IMR-90 (cell line): ENCODE results near the gene CDRT4. TPM values are rescaled to one million over a fixed set of nuclear protein-coding genes. Genes with fewer than 3 reads are reported as not detected.

Experiments
- ATAC-seq: fragments of 200-7000 bp; cut with Tn5 transposase; 2 replicates; pipeline ENCODE4 v1.9.1; 2020; ENCODE audit warnings: low read depth, mild to moderate bottlenecking, moderate library complexity
- BruUV-seq: library from RNA; stranded (reverse); fragments of 400-500 nt; replicated peaks from 2 replicates; lab custom pipeline; 2021; lab: Mats Ljungman, UMichigan
- CTCF ChIA-PET: fragments of 300-600 bp; formaldehyde crosslinking; extraction: SDS; loops from one replicate; lab custom pipeline; 2021; ENCODE audit warnings: antibody characterized with exemption; lab: Yijun Ruan, JAX
- POLR2A ChIA-PET: fragments of 300-600 bp; sonication (Branson Sonifier 250); formaldehyde crosslinking; loops from one replicate; lab custom pipeline; 2022; ENCODE audit warnings: antibody characterized with exemption; ENCODE audit not compliant: unreplicated experiment; lab: Charles Lee
- DNase-seq: peaks from one replicate; pipeline ENCODE4 v3.0.0; 2013
- H2AFZ ChIP-seq: replicated peaks from 2 replicates; pipeline ENCODE3; 2013; ENCODE audit warnings: low read length, mild to moderate bottlenecking; ENCODE audit not compliant: poor library complexity
- H2AK5ac ChIP-seq: 2 replicates; pipeline ENCODE4 v1.6.1; 2013; ENCODE audit warnings: low read depth, low read length, inconsistent platforms
- H2AK9ac ChIP-seq: replicated peaks from 2 replicates; pipeline ENCODE3; 2013; ENCODE audit warnings: mild to moderate bottlenecking, low read depth, low read length, moderate library complexity; ENCODE audit not compliant: poor library complexity
- H2BK120ac ChIP-seq: 2 replicates; pipeline ENCODE4 v1.6.1; 2013; ENCODE audit warnings: low read depth, low read length, inconsistent platforms
- H2BK15ac ChIP-seq: 3 replicates; pipeline ENCODE4 v1.6.1; 2013; ENCODE audit warnings: low read depth, low read length, inconsistent platforms
- H2BK20ac ChIP-seq: 2 replicates; pipeline ENCODE4 v1.6.1; 2013; ENCODE audit warnings: low read depth, mild to moderate bottlenecking, inconsistent platforms, low read length, moderate library complexity
- H2BK5ac ChIP-seq: 2 replicates; pipeline ENCODE4 v1.6.1; 2013; ENCODE audit warnings: mild to moderate bottlenecking, low read depth, low read length, inconsistent platforms; ENCODE audit not compliant: poor library complexity, severe bottlenecking
- H3K14ac ChIP-seq: replicated peaks from 2 replicates; pipeline ENCODE4 v1.6.1; 2013; ENCODE audit warnings: low read depth, low read length, inconsistent platforms
- H3K18ac ChIP-seq: 2 replicates; pipeline ENCODE4 v1.6.1; 2013; ENCODE audit warnings: low read depth, low read length, control low read depth
- H3K23ac ChIP-seq: 2 replicates; pipeline ENCODE4 v1.6.1; 2013; ENCODE audit warnings: low read depth, low read length, inconsistent platforms
- H3K27ac ChIP-seq: 2 replicates; pipeline ENCODE4 v1.5.1; 2013; ENCODE audit warnings: mild to moderate bottlenecking, control low read depth, low read length; ENCODE audit not compliant: insufficient read depth
- H3K27me3 ChIP-seq: 2 replicates; pipeline ENCODE4 v1.6.1; 2013; ENCODE audit warnings: low read length; ENCODE audit not compliant: control insufficient read depth, insufficient read depth
- H3K36me3 ChIP-seq: 2 replicates; pipeline ENCODE4 v1.6.1; 2013; ENCODE audit warnings: low read length, mixed read lengths; ENCODE audit not compliant: control insufficient read depth, insufficient read depth
- H3K4ac ChIP-seq: 2 replicates; pipeline ENCODE4 v1.6.1; 2013; ENCODE audit warnings: low read depth, low read length, inconsistent platforms
- H3K4me1 ChIP-seq: 2 replicates; pipeline ENCODE4 v1.6.1; 2013; ENCODE audit warnings: low read length, mixed read lengths; ENCODE audit not compliant: control insufficient read depth, insufficient read depth
- H3K4me2 ChIP-seq: 2 replicates; pipeline ENCODE4 v1.6.1; 2013; ENCODE audit warnings: low read depth, mild to moderate bottlenecking, control low read depth, low read length, moderate library complexity
- H3K4me3 ChIP-seq: 2 replicates; pipeline ENCODE4 v1.5.1; 2013; ENCODE audit warnings: low read depth, mild to moderate bottlenecking, control low read depth, low read length, moderate library complexity; ENCODE audit not compliant: insufficient read depth
- H3K56ac ChIP-seq: 2 replicates; pipeline ENCODE4 v1.6.1; 2013; ENCODE audit warnings: low read length, inconsistent platforms; ENCODE audit not compliant: insufficient read depth; ENCODE audit errors: extremely low read depth
- H3K79me1 ChIP-seq, 2 experiments: 2 replicates each; pipeline ENCODE4 v1.6.1; 2013; ENCODE audit warnings: low read length in 2 of 2, inconsistent platforms in 1 of 2, low read depth in 1 of 2
- H3K9ac ChIP-seq: 2 replicates; pipeline ENCODE4 v1.6.1; 2013; ENCODE audit warnings: low read depth, low read length, control low read depth
- H3K9me1 ChIP-seq: 2 replicates; pipeline ENCODE4 v1.6.1; 2013; ENCODE audit warnings: low read length, inconsistent platforms; ENCODE audit not compliant: insufficient read depth
- H3K9me3 ChIP-seq: 2 replicates; pipeline ENCODE4 v1.6.1; 2013; ENCODE audit warnings: low read length; ENCODE audit not compliant: control insufficient read depth, insufficient read depth
- H4K20me1 ChIP-seq: 2 replicates; pipeline ENCODE4 v1.6.1; 2013; ENCODE audit warnings: low read length, inconsistent platforms; ENCODE audit not compliant: insufficient read depth
- H4K5ac ChIP-seq: 2 replicates; pipeline ENCODE4 v1.6.1; 2013; ENCODE audit warnings: mild to moderate bottlenecking, low read depth, low read length, control low read depth
- H4K8ac ChIP-seq, 2 experiments: 2 replicates each; pipeline ENCODE4 v1.6.1; 2013; ENCODE audit warnings: low read depth in 2 of 2, low read length in 2 of 2, control low read depth in 1 of 2, inconsistent platforms in 1 of 2
- H4K91ac ChIP-seq: 2 replicates; pipeline ENCODE4 v1.6.1; 2013; ENCODE audit warnings: low read depth, low read length, inconsistent platforms; ENCODE audit not compliant: insufficient read depth
- BHLHE40 ChIP-seq: fragments of 150-350 bp; IDR thresholded peaks from 2 replicates; pipeline ENCODE4 v1.6.1; 2016; ENCODE audit warnings: mild to moderate bottlenecking, low read depth, low read length
- CEBPB ChIP-seq: IDR thresholded peaks from 2 replicates; pipeline ENCODE4 v1.6.1; 2012; ENCODE audit warnings: low read depth, low read length, improper control_type of control experiment
- CHD1 ChIP-seq: IDR thresholded peaks from 2 replicates; pipeline ENCODE4 v1.6.1; 2012; ENCODE audit warnings: low read depth, low read length, improper control_type of control experiment
- CTCF ChIP-seq: conservative IDR thresholded peaks from 2 replicates; pipeline ENCODE4 v1.5.1; 2012; ENCODE audit warnings: mild to moderate bottlenecking, low read depth, low read length, improper control_type of control experiment
- FOS ChIP-seq: fragments of 150-350 bp; IDR thresholded peaks from 2 replicates; pipeline ENCODE4 v1.6.1; 2016; ENCODE audit warnings: low read depth, low read length
- MAFK ChIP-seq: IDR thresholded peaks from 2 replicates; pipeline ENCODE4 v1.6.1; 2012; ENCODE audit warnings: low read depth, low read length, improper control_type of control experiment
- MXI1 ChIP-seq: IDR thresholded peaks from 2 replicates; pipeline ENCODE4 v1.6.1; 2012; ENCODE audit warnings: low read depth, mild to moderate bottlenecking, low read length, moderate library complexity, borderline replicate concordance
- NFE2L2 ChIP-seq: fragments of 150-350 bp; IDR thresholded peaks from 2 replicates; pipeline ENCODE4 v1.6.1; 2016; ENCODE audit warnings: low read depth, mild to moderate bottlenecking, low read length
- POLR2A ChIP-seq: IDR thresholded peaks from 2 replicates; pipeline ENCODE4 v1.6.1; 2012; ENCODE audit warnings: mild to moderate bottlenecking, low read depth, low read length
- RAD21 ChIP-seq: IDR thresholded peaks from 2 replicates; pipeline ENCODE4 v1.6.1; 2012; ENCODE audit warnings: low read length, improper control_type of control experiment
- RCOR1 ChIP-seq: IDR thresholded peaks from 2 replicates; pipeline ENCODE4 v1.6.1; 2012; ENCODE audit warnings: mild to moderate bottlenecking, low read length, improper control_type of control experiment; ENCODE audit not compliant: insufficient replicate concordance
- SMC3 ChIP-seq: fragments of 150-350 bp; IDR thresholded peaks from 2 replicates; pipeline ENCODE4 v1.6.1; 2016; ENCODE audit warnings: low read depth, mild to moderate bottlenecking, antibody characterized with exemption, low read length, moderate library complexity
- WGBS, 2 experiments: methylation state at CpG; one replicate each; pipeline versions ENCODE4 v1.1.5 to v1.1.7; 2013; ENCODE audit warnings: missing lambda C conversion rate in 2 of 2; ENCODE audit not compliant: insufficient read length in 1 of 2; ENCODE audit errors: extremely low coverage in 2 of 2; 5-methylcytosine and 5-hydroxymethylcytosine counted together
- dilution Hi-C: fragments of 300-500 bp; cut with HindIII; formaldehyde crosslinking; loops from one replicate; pipeline ENCODE4 v1.14.3; 2018; ENCODE audit warnings: low sequenced_read_pairs; ENCODE audit not compliant: unreplicated experiment
- in situ Hi-C: fragments of 300-500 bp; cut with MboI; formaldehyde crosslinking; loops from 3 replicates; pipeline ENCODE4 v1.14.3; 2019; ENCODE audit warnings: low sequenced_read_pairs, inconsistent platforms, mixed read lengths
- intact Hi-C: fragments of 100-400 bp; cut with micrococcal nuclease; formaldehyde crosslinking; loops from 2 replicates; pipeline ENCODE4 v1.10.0; 2022
- polyA plus RNA-seq, 3 experiments: library from polyadenylated mRNA; depleted of rRNA; stranded (reverse); fragments of >200 nt; gene quantifications; 2 replicates each; pipeline ENCODE4 v1.2.3, GENCODE V29; 2012; ENCODE audit warnings: low replicate concordance in 1 of 3
- total RNA-seq: library from RNA; depleted of rRNA; stranded (reverse); fragments of >200 nt; gene quantifications from 2 replicates; pipeline ENCODE4 v1.2.3, GENCODE V29; 2012
- TF ChIP-seq, protein P1 (sequence below): fragments of 150-350 bp; IDR thresholded peaks from 2 replicates; pipeline ENCODE4 v1.6.1; 2017; ENCODE audit warnings: mild to moderate bottlenecking, antibody characterized with exemption, low read length, low read depth
- TF ChIP-seq, protein P2 (sequence below): fragments of 150-350 bp; IDR thresholded peaks from 2 replicates; pipeline ENCODE4 v1.6.1; 2016; ENCODE audit warnings: low read depth, mild to moderate bottlenecking, low read length, moderate library complexity, borderline replicate concordance

CDRT4 gene
- total and polyA plus RNA-seq, 2 of the 4 experiments (the other 2 are of a cell fraction) = 0.90 to 3.7 TPM

- no peak for TF ChIP-seq FOS
These were observed at the start of gene CDRT4 (continued) for GRCh38 chr17:15467592-15467991.

DNA sequence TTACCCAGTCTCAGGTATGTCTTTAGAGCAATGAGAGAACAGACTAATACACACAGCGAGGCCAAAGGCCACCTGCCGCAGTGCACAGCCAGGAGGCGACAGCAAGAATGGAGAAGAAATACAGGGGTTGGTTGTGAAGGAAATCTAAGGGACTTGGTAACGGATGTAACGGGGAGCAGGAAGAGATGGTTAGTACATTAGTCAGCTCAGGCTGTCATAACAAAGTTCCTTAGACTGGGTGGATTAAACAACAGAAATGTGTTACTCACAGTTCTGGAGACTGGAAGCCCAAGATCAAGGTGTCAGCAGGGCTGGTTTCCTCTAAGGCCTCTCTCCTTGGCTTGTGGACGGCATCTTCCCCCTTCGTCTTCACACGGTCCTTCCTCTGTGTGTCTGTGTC, 48.7 kb upstream of the CDRT4 start:
- dilution Hi-C loops = no loop called here
- Histone ChIP-seq H4K8ac (no peak overlapping the region), H3K27me3 (no peaks in the 10 kb centered on the region), H3K9me1 (peaks cover 13% of the 10 kb centered on the region), H4K20me1 (no peaks in the 10 kb centered on the region), H3K4ac (no peak overlapping the region), H3K27ac (no peak overlapping the region), H3K23ac (no peak overlapping the region), H3K18ac (no peak overlapping the region), H2BK15ac (no peak overlapping the region), H3K4me1 (peaks cover 15% of the 10 kb centered on the region), H2BK120ac (no peak overlapping the region), H3K4me3 (no peak overlapping the region), H3K14ac (no peak overlapping the region), H2BK20ac (no peak overlapping the region), H3K79me1 (peaks cover 18 to 36% of the 10 kb centered on the region in 2 experiments), H4K91ac (no peak overlapping the region), H3K9ac (no peak overlapping the region), H2AK9ac (no peak overlapping the region), H2AK5ac (no peak overlapping the region), H3K56ac (no peak overlapping the region), H3K4me2 (no peak overlapping the region), H3K36me3 (peaks cover 17% of the 10 kb centered on the region), H2AFZ (no peak overlapping the region), H2BK5ac (no peak overlapping the region), H3K9me3 (peaks cover 8% of the 10 kb centered on the region; the same call in 1 of the 2 replicates), H4K5ac (no peak overlapping the region)
- DNase-seq = peak; percentile 75
- ChIA-PET POLR2A (no interaction called here), CTCF (no interaction called here)
- no TSS peak for BruUV-seq
- no CpG with 5 or more reads among the region's 8 CpGs for WGBS, 2 experiments
- in situ Hi-C loops = no loop called here
- no peak for TF ChIP-seq MAFK
- TF ChIP-seq MXI1 = no peak
- TF ChIP-seq, protein P1, sequence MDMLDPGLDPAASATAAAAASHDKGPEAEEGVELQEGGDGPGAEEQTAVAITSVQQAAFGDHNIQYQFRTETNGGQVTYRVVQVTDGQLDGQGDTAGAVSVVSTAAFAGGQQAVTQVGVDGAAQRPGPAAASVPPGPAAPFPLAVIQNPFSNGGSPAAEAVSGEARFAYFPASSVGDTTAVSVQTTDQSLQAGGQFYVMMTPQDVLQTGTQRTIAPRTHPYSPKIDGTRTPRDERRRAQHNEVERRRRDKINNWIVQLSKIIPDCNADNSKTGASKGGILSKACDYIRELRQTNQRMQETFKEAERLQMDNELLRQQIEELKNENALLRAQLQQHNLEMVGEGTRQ = no peak
- TF ChIP-seq RCOR1 = no peak
- TF ChIP-seq CTCF = no peak
- TF ChIP-seq POLR2A = no peak
- TF ChIP-seq CEBPB = no peak
- no peak for TF ChIP-seq SMC3
- TF ChIP-seq FOS = no peak
- TF ChIP-seq, protein P2, sequence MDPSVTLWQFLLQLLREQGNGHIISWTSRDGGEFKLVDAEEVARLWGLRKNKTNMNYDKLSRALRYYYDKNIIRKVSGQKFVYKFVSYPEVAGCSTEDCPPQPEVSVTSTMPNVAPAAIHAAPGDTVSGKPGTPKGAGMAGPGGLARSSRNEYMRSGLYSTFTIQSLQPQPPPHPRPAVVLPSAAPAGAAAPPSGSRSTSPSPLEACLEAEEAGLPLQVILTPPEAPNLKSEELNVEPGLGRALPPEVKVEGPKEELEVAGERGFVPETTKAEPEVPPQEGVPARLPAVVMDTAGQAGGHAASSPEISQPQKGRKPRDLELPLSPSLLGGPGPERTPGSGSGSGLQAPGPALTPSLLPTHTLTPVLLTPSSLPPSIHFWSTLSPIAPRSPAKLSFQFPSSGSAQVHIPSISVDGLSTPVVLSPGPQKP = no peak
- no peak for TF ChIP-seq CHD1
- TF ChIP-seq BHLHE40 = no peak
- no peak for TF ChIP-seq NFE2L2
- TF ChIP-seq RAD21 = no peak
- no peak; the same call in 1 of the 2 replicates for ATAC-seq
- intact Hi-C loops = no loop called here
